ENCODE results near the gene BAAT.
"Not testable (repeated sequence)": the region's sequence is repeated elsewhere in the genome, so short reads cannot be mapped to it uniquely, and the experiment has no call there.

The BAAT gene

DNA sequence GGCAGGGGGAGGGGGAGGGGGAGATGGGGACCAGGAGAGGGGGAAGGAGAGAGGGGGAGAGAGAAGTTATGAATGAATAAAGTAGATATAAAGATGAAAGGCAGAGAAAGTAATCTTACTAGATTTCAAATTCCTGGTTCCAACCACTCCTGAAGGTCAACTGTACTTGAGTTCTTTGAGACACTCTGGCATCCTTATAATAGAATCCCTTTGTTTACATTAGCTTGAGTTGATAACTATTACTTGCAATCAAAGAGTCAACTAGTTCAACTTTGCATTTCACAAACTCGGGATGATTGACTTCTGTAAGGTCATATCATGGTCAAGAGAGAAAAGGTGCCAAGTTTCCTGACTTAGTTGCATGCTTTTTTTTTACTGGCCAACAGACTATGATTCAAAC, 42.2 kb downstream of the BAAT start:
- H3K36me3 ChIP-seq (ENCODE audit: control insufficient read depth, insufficient read depth, low read length), result no peaks in the 10 kb centered on the region

DNA sequence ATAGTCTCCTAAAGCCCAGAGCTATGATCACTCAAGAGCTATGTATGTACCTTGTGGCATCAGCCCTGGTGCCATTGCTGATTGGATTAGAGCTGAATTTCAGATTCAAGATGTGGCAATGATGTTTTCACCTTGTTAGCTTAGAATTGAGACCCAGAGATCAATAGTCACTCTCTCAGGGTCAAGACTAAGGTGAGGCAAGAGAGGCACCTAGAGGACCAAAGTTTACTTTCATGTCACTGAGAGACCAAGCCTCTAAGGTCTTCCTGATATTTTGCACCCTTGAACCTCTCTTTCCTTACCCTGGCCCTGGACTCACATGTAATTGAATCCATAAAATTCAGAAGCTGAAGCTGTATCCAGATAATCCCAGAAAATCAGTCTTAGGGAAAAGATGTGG, 42.8 kb downstream of the BAAT start:
- Histone ChIP-seq H3K36me3 (ENCODE audit: control insufficient read depth, insufficient read depth, low read length) (no peaks in the 10 kb centered on the region), H3K27ac (ENCODE audit: insufficient read depth, low read depth, low read length, poor library complexity, severe bottlenecking) (no peak overlapping the region), H3K4me1 (ENCODE audit: control insufficient read depth, insufficient read depth, low read length) (no peaks in the 10 kb centered on the region), H3K9me3 (ENCODE audit: control insufficient read depth, low read length) (no peaks in the 10 kb centered on the region), H3K4me3 (ENCODE audit: insufficient read depth, low read depth, low read length) (no peak overlapping the region), H3K27me3 (ENCODE audit: control insufficient read depth, insufficient read depth, low read length, poor library complexity, severe bottlenecking) (no peaks in the 10 kb centered on the region)

More for the DNA sequence above, 42.2 kb downstream of the BAAT start:
- Histone ChIP-seq H3K27ac (ENCODE audit: insufficient read depth, low read depth, low read length, poor library complexity, severe bottlenecking) (no peak overlapping the region), H3K27me3 (ENCODE audit: control insufficient read depth, insufficient read depth, low read length, poor library complexity, severe bottlenecking) (no peaks in the 10 kb centered on the region), H3K9me3 (ENCODE audit: control insufficient read depth, low read length) (no peaks in the 10 kb centered on the region), H3K4me3 (ENCODE audit: insufficient read depth, low read depth, low read length) (no peak overlapping the region), H3K4me1 (ENCODE audit: control insufficient read depth, insufficient read depth, low read length) (no peaks in the 10 kb centered on the region)
- 88 to 90% methylated on average over 1 of the region's 1 CpG for WGBS, 2 experiments

DNA sequence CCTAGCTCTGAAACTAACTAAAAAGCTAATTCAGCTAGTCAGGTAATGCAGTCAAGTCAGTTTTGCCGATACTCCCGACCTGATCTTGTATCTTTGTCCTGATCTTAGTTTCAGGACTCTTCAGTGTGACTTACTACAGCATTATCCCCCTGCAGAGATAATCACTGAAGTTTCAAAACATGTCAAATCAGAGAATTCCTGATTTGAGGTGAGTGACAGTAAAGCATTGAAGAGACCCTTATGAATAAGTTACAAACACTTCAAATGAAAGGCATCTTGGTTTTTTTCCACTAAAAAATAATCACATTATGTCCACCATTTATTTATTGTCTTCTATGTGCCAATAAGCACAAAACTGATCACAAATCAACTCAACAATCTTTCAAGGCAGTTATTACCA, 47.6 kb downstream of the BAAT start:
- Histone ChIP-seq H3K27me3 (ENCODE audit: control insufficient read depth, insufficient read depth, low read length, poor library complexity, severe bottlenecking) (no peaks in the 10 kb centered on the region), H3K9me3 (ENCODE audit: control insufficient read depth, low read length) (no peaks in the 10 kb centered on the region), H3K36me3 (ENCODE audit: control insufficient read depth, insufficient read depth, low read length) (no peaks in the 10 kb centered on the region), H3K27ac (ENCODE audit: insufficient read depth, low read depth, low read length, poor library complexity, severe bottlenecking) (no peak overlapping the region), H3K4me3 (ENCODE audit: insufficient read depth, low read depth, low read length) (no peak overlapping the region), H3K4me1 (ENCODE audit: control insufficient read depth, insufficient read depth, low read length) (no peaks in the 10 kb centered on the region)
- 96 to 98% methylated on average over 2 of the region's 2 CpGs for WGBS, 2 experiments

DNA sequence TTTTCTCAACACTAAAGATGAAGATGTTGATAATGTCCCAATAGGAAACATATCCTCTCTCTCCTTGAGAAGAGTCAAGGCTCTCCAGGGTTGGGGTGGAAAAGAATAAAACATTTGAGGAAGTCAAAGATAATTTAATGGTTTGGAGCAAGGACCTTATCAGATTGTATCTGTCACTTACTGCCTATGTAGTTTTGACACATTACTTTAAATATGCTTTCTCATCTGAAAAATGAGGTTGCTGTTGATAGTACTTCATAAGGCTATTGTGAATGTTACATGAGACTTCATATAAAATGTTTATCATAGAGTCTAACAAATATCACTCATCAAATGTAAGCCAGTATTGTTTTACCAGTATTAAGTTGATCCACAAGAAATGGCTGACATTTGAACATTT, 48.7 kb downstream of the BAAT start:
- H3K4me1 ChIP-seq (ENCODE audit: control insufficient read depth, insufficient read depth, low read length), result no peaks in the 10 kb centered on the region
- no peak overlapping the region for H3K27ac ChIP-seq (ENCODE audit: insufficient read depth, low read depth, low read length, poor library complexity, severe bottlenecking)
- no peaks in the 10 kb centered on the region for H3K36me3 ChIP-seq (ENCODE audit: control insufficient read depth, insufficient read depth, low read length)
- H3K4me3 ChIP-seq (ENCODE audit: insufficient read depth, low read depth, low read length), result no peak overlapping the region
- no peaks in the 10 kb centered on the region for H3K27me3 ChIP-seq (ENCODE audit: control insufficient read depth, insufficient read depth, low read length, poor library complexity, severe bottlenecking)
- H3K9me3 ChIP-seq (ENCODE audit: control insufficient read depth, low read length), result no peaks in the 10 kb centered on the region

DNA sequence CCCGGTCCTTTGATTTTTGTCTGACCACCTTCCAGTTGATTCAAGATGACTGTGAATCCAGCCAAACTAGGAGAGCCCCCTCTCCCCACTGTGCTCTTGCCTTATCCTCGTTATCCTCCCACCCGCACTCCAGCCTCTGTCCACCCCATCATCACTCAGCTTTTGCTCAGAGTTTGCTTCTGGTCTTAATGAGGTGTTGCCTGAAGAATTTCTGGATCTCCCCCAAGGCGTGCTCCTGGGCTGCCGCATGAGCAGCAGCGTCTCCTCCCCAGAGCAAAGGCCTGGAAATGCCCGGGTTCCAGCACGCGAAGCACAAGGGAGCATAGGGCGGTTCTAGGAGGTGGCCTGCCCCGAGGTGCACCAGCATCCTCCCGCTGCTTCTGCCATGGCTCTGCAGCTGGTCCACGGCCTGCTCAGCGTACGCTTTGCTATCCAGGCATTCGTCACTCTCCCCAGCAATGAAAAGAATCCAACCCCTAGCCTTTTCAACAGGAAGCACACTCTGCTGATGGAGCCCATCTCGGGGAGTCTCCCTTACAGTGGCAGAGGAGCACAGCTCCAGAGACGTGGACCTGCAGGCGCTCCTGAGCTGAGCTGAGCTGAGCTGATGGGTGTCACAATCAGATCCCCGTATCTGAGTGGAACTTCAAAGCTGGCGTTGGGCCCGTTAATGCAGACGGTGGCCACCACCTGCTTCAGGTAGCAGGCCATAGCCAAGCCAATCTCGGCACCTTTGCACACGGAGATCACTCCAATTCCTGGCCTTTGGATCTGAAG, 50.7 kb downstream of the BAAT start:
- Histone ChIP-seq H3K4me1 (ENCODE audit: control insufficient read depth, insufficient read depth, low read length) (no peaks in the 10 kb centered on the region), H3K36me3 (ENCODE audit: control insufficient read depth, insufficient read depth, low read length) (no peaks in the 10 kb centered on the region), H3K9me3 (ENCODE audit: control insufficient read depth, low read length) (no peaks in the 10 kb centered on the region), H3K27ac (ENCODE audit: insufficient read depth, low read depth, low read length, poor library complexity, severe bottlenecking) (no peak overlapping the region), H3K4me3 (ENCODE audit: insufficient read depth, low read depth, low read length) (no peak overlapping the region), H3K27me3 (ENCODE audit: control insufficient read depth, insufficient read depth, low read length, poor library complexity, severe bottlenecking) (no peaks in the 10 kb centered on the region)
- 94 to 95% methylated on average over 25 of the region's 25 CpGs for WGBS, 2 experiments

DNA sequence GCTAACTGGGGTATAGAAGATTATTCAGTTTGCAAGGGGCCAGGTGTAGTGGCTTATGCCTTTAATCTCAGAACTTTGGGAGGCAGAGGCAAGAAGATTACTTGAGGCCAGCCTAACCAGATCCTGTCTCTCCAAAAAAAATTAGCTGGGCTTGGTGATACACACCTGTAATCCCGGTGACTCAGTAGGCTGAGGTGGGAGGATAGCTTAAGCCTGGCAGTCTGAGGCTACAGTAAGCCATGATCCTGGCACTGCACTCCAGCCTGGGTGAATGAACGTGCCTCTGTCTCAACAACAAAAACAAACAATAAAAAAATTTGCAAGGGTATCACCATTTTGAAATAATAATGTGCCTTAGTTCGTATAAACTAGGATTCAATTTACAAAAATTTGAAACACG, 51.3 kb downstream of the BAAT start:
- H3K27me3 ChIP-seq (ENCODE audit: control insufficient read depth, insufficient read depth, low read length, poor library complexity, severe bottlenecking), result no peaks in the 10 kb centered on the region
- WGBS, 2 experiments, result 96 to 98% methylated on average over 4 of the region's 4 CpGs
- H3K36me3 ChIP-seq (ENCODE audit: control insufficient read depth, insufficient read depth, low read length), result no peaks in the 10 kb centered on the region
- no peak overlapping the region for H3K27ac ChIP-seq (ENCODE audit: insufficient read depth, low read depth, low read length, poor library complexity, severe bottlenecking)
- no peaks in the 10 kb centered on the region for H3K9me3 ChIP-seq (ENCODE audit: control insufficient read depth, low read length)
- H3K4me3 ChIP-seq (ENCODE audit: insufficient read depth, low read depth, low read length), result no peak overlapping the region
- no peaks in the 10 kb centered on the region for H3K4me1 ChIP-seq (ENCODE audit: control insufficient read depth, insufficient read depth, low read length)

DNA sequence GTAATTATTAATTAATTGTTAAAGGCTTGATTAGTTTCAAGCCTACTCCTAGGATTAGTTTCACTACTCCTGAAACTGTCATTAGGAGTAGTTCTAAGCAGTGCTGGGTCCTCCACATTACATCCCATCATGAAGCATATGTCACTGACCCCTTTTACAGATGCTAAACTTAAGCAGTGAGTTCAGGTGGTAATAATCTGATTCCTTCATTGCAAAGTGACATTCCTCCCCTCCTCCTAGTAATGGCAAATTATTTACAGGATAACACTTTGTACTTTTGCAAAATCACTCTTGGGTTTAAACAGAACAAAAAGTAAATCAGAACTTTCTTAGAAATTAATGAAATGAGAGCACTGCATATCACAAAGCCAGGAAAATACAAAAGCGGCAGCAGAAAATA, 52.4 kb downstream of the BAAT start:
- Histone ChIP-seq H3K4me3 (ENCODE audit: insufficient read depth, low read depth, low read length) (no peak overlapping the region), H3K9me3 (ENCODE audit: control insufficient read depth, low read length) (no peaks in the 10 kb centered on the region), H3K4me1 (ENCODE audit: control insufficient read depth, insufficient read depth, low read length) (no peaks in the 10 kb centered on the region), H3K36me3 (ENCODE audit: control insufficient read depth, insufficient read depth, low read length) (no peaks in the 10 kb centered on the region), H3K27ac (ENCODE audit: insufficient read depth, low read depth, low read length, poor library complexity, severe bottlenecking) (no peak overlapping the region), H3K27me3 (ENCODE audit: control insufficient read depth, insufficient read depth, low read length, poor library complexity, severe bottlenecking) (no peaks in the 10 kb centered on the region)
- 100% methylated on average over 1 of the region's 1 CpG; no CpG with 5 or more reads in 1 of the 2 experiments for WGBS, 2 experiments

DNA sequence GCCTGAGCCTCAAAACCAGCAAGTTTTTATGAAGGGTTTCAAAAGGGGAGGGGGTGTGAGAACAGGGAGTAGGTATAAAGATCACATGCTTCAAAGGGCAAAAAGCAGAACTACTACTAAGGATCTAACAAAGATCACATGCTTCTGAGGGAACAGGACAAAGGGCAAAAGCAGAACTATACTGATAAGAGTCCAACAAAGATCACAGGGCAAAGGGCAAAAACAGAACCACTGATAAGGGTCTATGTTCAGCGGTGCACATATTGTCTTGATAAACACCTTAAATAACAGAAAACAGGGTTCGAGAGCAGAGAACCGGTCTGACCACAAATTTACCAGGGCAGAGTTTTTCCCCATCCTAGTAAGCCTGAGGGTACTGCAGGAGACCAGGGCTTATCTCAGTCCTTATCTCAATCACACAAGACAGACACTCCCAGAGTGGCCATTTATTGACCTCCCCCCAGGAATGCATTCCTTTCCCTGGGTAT, 57.3 kb downstream of the BAAT start:
- 93 to 96% methylated on average over 3 of the region's 3 CpGs for WGBS, 2 experiments
- not testable (repeated sequence) for H3K4me1 ChIP-seq (ENCODE audit: control insufficient read depth, insufficient read depth, low read length); H3K9me3 ChIP-seq (ENCODE audit: control insufficient read depth, low read length); H3K36me3 ChIP-seq (ENCODE audit: control insufficient read depth, insufficient read depth, low read length); H3K4me3 ChIP-seq (ENCODE audit: insufficient read depth, low read depth, low read length); H3K27me3 ChIP-seq (ENCODE audit: control insufficient read depth, insufficient read depth, low read length, poor library complexity, severe bottlenecking); H3K27ac ChIP-seq (ENCODE audit: insufficient read depth, low read depth, low read length, poor library complexity, severe bottlenecking)

DNA sequence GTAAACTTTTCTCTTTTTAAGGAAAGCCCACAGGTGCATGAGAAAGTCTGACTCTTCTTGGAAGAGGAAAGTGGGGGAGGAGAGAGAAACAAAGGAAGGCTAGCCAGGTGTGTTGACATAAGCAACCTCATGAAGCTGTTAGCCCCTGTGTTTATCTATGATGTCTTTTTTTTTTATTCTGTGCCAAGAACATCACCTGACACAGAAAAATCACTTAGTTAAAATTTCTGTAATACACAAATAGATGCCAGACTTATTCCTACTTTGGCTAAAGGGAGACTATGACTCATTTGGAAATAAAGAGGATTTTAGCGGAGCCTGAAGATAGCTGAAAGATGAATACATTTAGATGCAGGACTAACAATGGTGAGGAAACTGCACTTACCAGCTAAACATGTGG, 58.3 kb downstream of the BAAT start:
- H3K9me3 ChIP-seq (ENCODE audit: control insufficient read depth, low read length), result no peaks in the 10 kb centered on the region
- no peak overlapping the region for H3K4me3 ChIP-seq (ENCODE audit: insufficient read depth, low read depth, low read length)
- no peaks in the 10 kb centered on the region for H3K27me3 ChIP-seq (ENCODE audit: control insufficient read depth, insufficient read depth, low read length, poor library complexity, severe bottlenecking)
- WGBS, 2 experiments, result 96 to 100% methylated on average over 1 of the region's 1 CpG
- no peak overlapping the region for H3K27ac ChIP-seq (ENCODE audit: insufficient read depth, low read depth, low read length, poor library complexity, severe bottlenecking)
- H3K36me3 ChIP-seq (ENCODE audit: control insufficient read depth, insufficient read depth, low read length), result no peaks in the 10 kb centered on the region
- H3K4me1 ChIP-seq (ENCODE audit: control insufficient read depth, insufficient read depth, low read length), result no peaks in the 10 kb centered on the region

DNA sequence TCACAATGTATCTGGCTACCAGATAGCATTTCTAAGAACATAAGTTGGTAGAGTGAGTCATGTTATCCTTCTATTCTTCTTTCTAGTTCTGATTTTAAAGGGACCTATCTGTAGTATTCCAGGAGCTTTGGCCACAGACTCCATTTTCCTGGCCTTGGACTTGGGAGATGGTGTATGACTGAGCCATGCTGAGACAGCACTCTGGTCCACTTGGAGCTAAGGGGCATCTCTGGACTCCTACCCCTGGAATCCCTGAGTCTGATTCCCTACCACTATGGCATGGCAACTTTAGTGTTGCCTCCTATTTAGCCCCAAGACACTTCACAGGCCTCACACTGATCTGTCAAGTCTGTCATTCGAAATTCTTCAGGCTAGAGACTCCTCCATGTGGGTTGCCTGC, 58.8 kb downstream of the BAAT start:
- H3K9me3 ChIP-seq (ENCODE audit: control insufficient read depth, low read length), result no peaks in the 10 kb centered on the region
- WGBS, 2 experiments, result 84 to 85% methylated on average over 1 of the region's 1 CpG

DNA sequence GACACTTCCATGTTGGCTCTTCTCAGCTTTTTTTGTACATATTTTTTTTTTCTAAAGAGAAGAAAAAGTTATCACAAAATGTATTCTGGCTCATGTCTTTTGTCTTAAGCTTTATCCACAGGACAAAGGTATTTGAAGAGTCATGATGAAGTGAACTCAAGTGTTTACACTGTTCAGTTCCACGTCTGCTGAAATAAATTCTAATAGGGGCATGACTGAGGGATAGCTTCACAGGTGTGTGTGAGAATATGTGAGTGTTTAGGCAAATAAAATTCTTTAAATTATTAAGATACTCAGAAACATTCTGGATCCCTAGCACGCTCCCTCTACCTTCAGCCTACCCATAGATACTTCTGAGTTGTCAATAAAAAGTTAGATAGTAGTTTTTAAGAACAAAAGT, 59.8 kb downstream of the BAAT start:
- Histone ChIP-seq H3K27ac (ENCODE audit: insufficient read depth, low read depth, low read length, poor library complexity, severe bottlenecking) (no peak overlapping the region), H3K36me3 (ENCODE audit: control insufficient read depth, insufficient read depth, low read length) (no peaks in the 10 kb centered on the region), H3K4me1 (ENCODE audit: control insufficient read depth, insufficient read depth, low read length) (no peaks in the 10 kb centered on the region), H3K9me3 (ENCODE audit: control insufficient read depth, low read length) (no peaks in the 10 kb centered on the region), H3K27me3 (ENCODE audit: control insufficient read depth, insufficient read depth, low read length, poor library complexity, severe bottlenecking) (no peaks in the 10 kb centered on the region), H3K4me3 (ENCODE audit: insufficient read depth, low read depth, low read length) (no peak overlapping the region)
- 83 to 91% methylated on average over 1 to 2 of the region's 2 CpGs for WGBS, 2 experiments

More for the DNA sequence above, 58.8 kb downstream of the BAAT start:
- no peaks in the 10 kb centered on the region for H3K36me3 ChIP-seq (ENCODE audit: control insufficient read depth, insufficient read depth, low read length)
- no peak overlapping the region for H3K4me3 ChIP-seq (ENCODE audit: insufficient read depth, low read depth, low read length)
- H3K4me1 ChIP-seq (ENCODE audit: control insufficient read depth, insufficient read depth, low read length), result no peaks in the 10 kb centered on the region
- H3K27ac ChIP-seq (ENCODE audit: insufficient read depth, low read depth, low read length, poor library complexity, severe bottlenecking), result no peak overlapping the region
- H3K27me3 ChIP-seq (ENCODE audit: control insufficient read depth, insufficient read depth, low read length, poor library complexity, severe bottlenecking), result no peaks in the 10 kb centered on the region
